ENCODE results near the gene APOBEC3B. TPM values are rescaled to one million over a fixed set of nuclear protein-coding genes. Genes with fewer than 3 reads are reported as not detected.

APOBEC3B gene
- total and polyA plus RNA-seq, 2 of the 8 experiments (the other 6 are each of a cell fraction or from before 2014, with no cell fraction given) = 14.2 to 74.9 TPM

DNA sequence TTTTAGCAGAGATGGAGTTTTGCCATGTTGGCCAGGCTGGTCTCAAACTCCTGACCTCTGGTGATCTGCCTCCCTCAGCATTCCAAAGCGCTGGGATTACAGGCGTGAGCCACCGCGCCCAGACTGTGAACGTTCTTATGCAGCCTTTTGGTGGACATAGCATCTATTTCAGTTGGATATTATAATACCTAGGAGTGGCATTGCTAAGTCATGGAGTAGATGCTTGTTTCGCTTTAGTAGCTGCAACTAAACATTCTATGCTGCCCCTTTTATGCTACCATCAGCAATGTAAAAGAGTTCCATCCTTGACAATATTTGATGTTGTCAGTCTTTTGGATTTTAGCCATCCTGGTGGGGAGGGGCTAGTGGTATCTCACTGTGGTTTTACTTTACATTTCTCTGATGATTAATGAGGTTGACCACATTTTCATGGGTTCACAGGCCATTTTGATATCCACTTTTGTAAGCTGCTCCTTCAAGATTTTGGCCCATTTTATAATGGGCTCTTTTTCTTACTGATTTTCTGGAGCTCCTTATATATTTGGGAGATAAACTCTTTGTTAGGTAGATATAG is 41.2 kb upstream of the APOBEC3B start:
- no peak overlapping the region for H3K27ac ChIP-seq (ENCODE audit: low read depth, low read length)
- no peak overlapping the region for H3K9ac ChIP-seq (replicated peaks in 1 of 4; ENCODE audit: extremely low read depth in 1 of 4, low read depth in 3 of 4, low read length in 3 of 4)
- H3K56ac ChIP-seq (replicated peaks; ENCODE audit: insufficient read length, low read depth, low read length) = no peak overlapping the region
- no peak overlapping the region for H3K4me2 ChIP-seq (ENCODE audit: insufficient read depth in 1 of 2, low read depth in 2 of 2, low read length in 2 of 2)
- H4K8ac ChIP-seq (ENCODE audit: extremely low read depth, insufficient read depth, low read length) = no peak overlapping the region
- FAIRE-seq (no peak), DNase-seq (ENCODE audit: low read depth in 1 of 2, low spot score in 2 of 2) (no peak)
- H3K18ac ChIP-seq (ENCODE audit: extremely low read depth, low read length) = no peak overlapping the region
- peaks cover 0 to 4% (median 0%) of the 10 kb centered on the region in 4 experiments; a peak in 2 of 7 replicates for H3K4me1 ChIP-seq (replicated peaks in 1 of 4; ENCODE audit: control insufficient read depth in 3 of 4, insufficient read depth in 4 of 4, low read length in 3 of 4)
- no peak overlapping the region for H4K91ac ChIP-seq (replicated peaks; ENCODE audit: insufficient read length, low read length)
- no peak overlapping the region for H3K4ac ChIP-seq (replicated peaks; ENCODE audit: insufficient read length, low read depth, low read length)
- peaks cover 4% of the 10 kb centered on the region; the same call in 1 of the 2 replicates for H3K23me2 ChIP-seq (ENCODE audit: low read depth, low read length)
- no peak overlapping the region for H2BK20ac ChIP-seq (ENCODE audit: low read length)
- no peak overlapping the region for H2BK15ac ChIP-seq (ENCODE audit: low read length)
- no peak overlapping the region for H2BK12ac ChIP-seq (ENCODE audit: low read depth, low read length)
- no peak overlapping the region for H3K23ac ChIP-seq (ENCODE audit: insufficient read length)
- no peaks in the 10 kb centered on the region for H3K9me3 ChIP-seq (ENCODE audit: insufficient read depth in 2 of 2, low read depth in 1 of 2, low read length in 1 of 2)
- H4K5ac ChIP-seq (ENCODE audit: insufficient read length, low read depth, low read length) = no peak overlapping the region
- no peak overlapping the region for H2BK120ac ChIP-seq (replicated peaks; ENCODE audit: low read depth, low read length)
- H3K79me1 ChIP-seq (ENCODE audit: low read depth, low read length) = no peaks in the 10 kb centered on the region
- H3K14ac ChIP-seq (ENCODE audit: insufficient read length) = no peak overlapping the region
- no peaks in the 10 kb centered on the region for H3K79me2 ChIP-seq (ENCODE audit: control insufficient read depth in 1 of 2, insufficient read depth in 2 of 2, low read length in 2 of 2)
- ChIA-PET CTCF (ENCODE audit: partially characterized antibody) (interaction anchor here (1.0 to 2.2 kb wide), 4 partner anchors 10 to 174 kb away, joined by 3 to 9 read pairs (median 4); no protein-coding TSS in a partner anchor), POLR2A (ENCODE audit: partially characterized antibody) (no interaction called here)
- 98% methylated on average over 6 of the region's 6 CpGs; no CpG with 5 or more reads in 1 of the 2 experiments for WGBS, 2 experiments (ENCODE audit: extremely low coverage in 1 of 2, insufficient coverage in 1 of 2, insufficient read length in 1 of 2, insufficient replicate concordance in 2 of 2, low coverage in 1 of 2, low lambda C conversion rate in 2 of 2, missing lambda C conversion rate in 1 of 2)
- H2AK5ac ChIP-seq (ENCODE audit: low read depth, low read length) = no peak overlapping the region
- H2AFZ ChIP-seq (ENCODE audit: low read length) = no peak overlapping the region
- no peak for TF ChIP-seq JUND (IDR thresholded peaks at IDR 0.05; ENCODE audit: low read length)
- TF ChIP-seq GTF2F1 (IDR thresholded peaks at IDR 0.05; ENCODE audit: borderline replicate concordance, low read depth, low read length) = no peak
- no peak for TF ChIP-seq TCF12 (IDR thresholded peaks at IDR 0.05; ENCODE audit: low read depth, low read length)
- no peak for TF ChIP-seq JUN (IDR thresholded peaks at IDR 0.05; ENCODE audit: low read depth, low read length)
- no peak for TF ChIP-seq MAX (IDR thresholded peaks at IDR 0.05)
- no peak for TF ChIP-seq SAP30 (IDR thresholded peaks at IDR 0.05; ENCODE audit: insufficient read depth, insufficient replicate concordance, low read length)
- TF ChIP-seq CEBPB (IDR thresholded peaks at IDR 0.05; ENCODE audit: low read depth, low read length) = no peak
- no peak for TF ChIP-seq USF2 (IDR thresholded peaks at IDR 0.05; ENCODE audit: low read length)
- H3K36me3 ChIP-seq (ENCODE audit: control insufficient read depth in 2 of 4, insufficient read depth in 4 of 4, low read length in 3 of 4) = no peaks in the 10 kb centered on the region
- H4K20me1 ChIP-seq (replicated peaks in 1 of 2; ENCODE audit: control insufficient read depth in 1 of 2, insufficient read depth in 2 of 2, low read length in 2 of 2) = peaks cover 0 to 2% of the 10 kb centered on the region in 2 experiments
- H3K4me3 ChIP-seq (ENCODE audit: extremely low read depth in 1 of 4, insufficient read depth in 2 of 4, low read depth in 3 of 4, low read length in 4 of 4) = no peak overlapping the region
- no peak overlapping the region for H2BK5ac ChIP-seq (ENCODE audit: low read depth, low read length)
- H3K27me3 ChIP-seq (replicated peaks in 1 of 4; ENCODE audit: control insufficient read depth in 3 of 4, extremely low read depth in 1 of 4, insufficient read depth in 3 of 4, low read length in 3 of 4) = peaks cover 0 to 2% (median 0%) of the 10 kb centered on the region in 4 experiments; a peak in 2 of 7 replicates
